ENCODE results near the gene EPB41L4B. TPM values are rescaled to one million over a fixed set of nuclear protein-coding genes. Genes with fewer than 3 reads are reported as not detected.
"Not testable (repeated sequence)": the region's sequence is repeated elsewhere in the genome, so short reads cannot be mapped to it uniquely, and the experiment has no call there.

Gene EPB41L4B
- total and polyA plus RNA-seq, 2 experiments from 2014 or later = 11.0 to 32.2 TPM

DNA sequence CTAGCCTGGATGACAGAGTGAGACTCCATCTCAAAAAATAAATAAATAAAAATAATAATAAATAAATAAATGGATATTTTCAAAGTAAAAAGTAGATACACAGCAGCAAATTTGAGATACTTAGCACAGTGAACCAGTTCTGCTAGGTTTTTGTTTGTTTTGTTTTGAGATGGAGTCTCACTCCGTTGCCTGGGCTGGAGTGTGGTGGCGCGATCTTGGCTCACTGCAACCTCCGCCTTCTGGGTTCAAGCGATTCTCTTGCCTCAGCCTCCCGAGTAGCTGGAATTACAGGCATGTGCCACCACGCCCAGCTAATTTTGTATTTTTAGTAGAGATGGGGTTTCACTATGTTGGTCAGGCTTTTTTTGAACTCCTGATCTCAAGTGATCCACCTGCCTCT, 20.1 kb upstream of the EPB41L4B start:
- not testable (repeated sequence) for DNase-seq (ENCODE audit: low spot score); H4K20me1 ChIP-seq (replicated peaks; ENCODE audit: insufficient read depth); H3K79me2 ChIP-seq (replicated peaks; ENCODE audit: insufficient read depth); H3K4me1 ChIP-seq (ENCODE audit: insufficient read depth); H3K27me3 ChIP-seq (ENCODE audit: insufficient read depth); H3F3A ChIP-seq (replicated peaks; ENCODE audit: low read depth); H3K9me2 ChIP-seq (ENCODE audit: insufficient read depth); H3K4me3 Mint-ChIP-seq; H3K27ac Mint-ChIP-seq; ATAC-seq; H3K36me3 ChIP-seq (ENCODE audit: insufficient read depth); H3K27me3 Mint-ChIP-seq (ENCODE audit: insufficient read depth, low read depth, poor library complexity); H3K36me3 Mint-ChIP-seq (ENCODE audit: low read depth); H2AFZ ChIP-seq; H3K9me3 Mint-ChIP-seq; H3K4me2 ChIP-seq; H3K27ac ChIP-seq (ENCODE audit: low read depth); H3K4me3 ChIP-seq
- H3K4me1 Mint-ChIP-seq = peaks cover 11% of the 10 kb centered on the region; the same call in 2 of the 3 replicates

- peaks cover 3% of the 10 kb centered on the region for H3K27me3 Mint-ChIP-seq (ENCODE audit: insufficient read depth, low read depth, poor library complexity)
- H4K20me1 ChIP-seq (replicated peaks; ENCODE audit: insufficient read depth) = no peaks in the 10 kb centered on the region
- H3K27me3 ChIP-seq (ENCODE audit: insufficient read depth) = no peaks in the 10 kb centered on the region
- 0 out of 2 replicates have a peak overlapping the region, but pooled peaks have one; percentile 38 for H2AFZ ChIP-seq
- no peaks in the 10 kb centered on the region for H3K4me1 ChIP-seq (ENCODE audit: insufficient read depth)
- no peak overlapping the region for H3K4me3 Mint-ChIP-seq
- H3K9me3 Mint-ChIP-seq = no peaks in the 10 kb centered on the region
- H3K36me3 Mint-ChIP-seq (ENCODE audit: low read depth) = no peaks in the 10 kb centered on the region
- no peak overlapping the region for H3K4me2 ChIP-seq
- H3K9me2 ChIP-seq (ENCODE audit: insufficient read depth) = no peaks in the 10 kb centered on the region
- H3K27ac ChIP-seq (ENCODE audit: low read depth) = no peak overlapping the region
- H3K4me1 Mint-ChIP-seq = no peaks in the 10 kb centered on the region
- H3K79me2 ChIP-seq (replicated peaks; ENCODE audit: insufficient read depth) = no peaks in the 10 kb centered on the region
- ATAC-seq = no peak
- no peak overlapping the region for H3K27ac Mint-ChIP-seq
- no peak for DNase-seq (ENCODE audit: low spot score)
- H3K4me3 ChIP-seq = no peak overlapping the region
- no peaks in the 10 kb centered on the region for H3F3A ChIP-seq (replicated peaks; ENCODE audit: low read depth)
- TF ChIP-seq, protein P1, sequence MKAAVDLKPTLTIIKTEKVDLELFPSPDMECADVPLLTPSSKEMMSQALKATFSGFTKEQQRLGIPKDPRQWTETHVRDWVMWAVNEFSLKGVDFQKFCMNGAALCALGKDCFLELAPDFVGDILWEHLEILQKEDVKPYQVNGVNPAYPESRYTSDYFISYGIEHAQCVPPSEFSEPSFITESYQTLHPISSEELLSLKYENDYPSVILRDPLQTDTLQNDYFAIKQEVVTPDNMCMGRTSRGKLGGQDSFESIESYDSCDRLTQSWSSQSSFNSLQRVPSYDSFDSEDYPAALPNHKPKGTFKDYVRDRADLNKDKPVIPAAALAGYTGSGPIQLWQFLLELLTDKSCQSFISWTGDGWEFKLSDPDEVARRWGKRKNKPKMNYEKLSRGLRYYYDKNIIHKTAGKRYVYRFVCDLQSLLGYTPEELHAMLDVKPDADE (IDR thresholded peaks at IDR 0.05) = no peak
- H3K36me3 ChIP-seq (ENCODE audit: insufficient read depth) = no peaks in the 10 kb centered on the region
These were observed 15.6 kb upstream of the EPB41L4B start for GRCh38 chr9:109336409-109336808.

GRCh38 chr9:109335929-109336328, 15.1 kb upstream of the EPB41L4B start:
- 0 out of 2 replicates have a peak overlapping the region, but pooled peaks have one; percentile 38 for H2AFZ ChIP-seq
- Mint-ChIP-seq H3K27ac (no peak overlapping the region), H3K36me3 (ENCODE audit: low read depth) (no peaks in the 10 kb centered on the region)
- TF ChIP-seq, protein P1 (IDR thresholded peaks at IDR 0.05) = no peak
- TF ChIP-seq POLR2AphosphoS5 (IDR thresholded peaks at IDR 0.05; ENCODE audit: low read depth) = no peak
- TF ChIP-seq ZNF114 (CRISPR knock-in tag; IDR thresholded peaks at IDR 0.05) = no peak
- TF ChIP-seq JUNB (IDR thresholded peaks at IDR 0.05; ENCODE audit: unreplicated experiment) = no peak
- TF ChIP-seq, protein P2, sequence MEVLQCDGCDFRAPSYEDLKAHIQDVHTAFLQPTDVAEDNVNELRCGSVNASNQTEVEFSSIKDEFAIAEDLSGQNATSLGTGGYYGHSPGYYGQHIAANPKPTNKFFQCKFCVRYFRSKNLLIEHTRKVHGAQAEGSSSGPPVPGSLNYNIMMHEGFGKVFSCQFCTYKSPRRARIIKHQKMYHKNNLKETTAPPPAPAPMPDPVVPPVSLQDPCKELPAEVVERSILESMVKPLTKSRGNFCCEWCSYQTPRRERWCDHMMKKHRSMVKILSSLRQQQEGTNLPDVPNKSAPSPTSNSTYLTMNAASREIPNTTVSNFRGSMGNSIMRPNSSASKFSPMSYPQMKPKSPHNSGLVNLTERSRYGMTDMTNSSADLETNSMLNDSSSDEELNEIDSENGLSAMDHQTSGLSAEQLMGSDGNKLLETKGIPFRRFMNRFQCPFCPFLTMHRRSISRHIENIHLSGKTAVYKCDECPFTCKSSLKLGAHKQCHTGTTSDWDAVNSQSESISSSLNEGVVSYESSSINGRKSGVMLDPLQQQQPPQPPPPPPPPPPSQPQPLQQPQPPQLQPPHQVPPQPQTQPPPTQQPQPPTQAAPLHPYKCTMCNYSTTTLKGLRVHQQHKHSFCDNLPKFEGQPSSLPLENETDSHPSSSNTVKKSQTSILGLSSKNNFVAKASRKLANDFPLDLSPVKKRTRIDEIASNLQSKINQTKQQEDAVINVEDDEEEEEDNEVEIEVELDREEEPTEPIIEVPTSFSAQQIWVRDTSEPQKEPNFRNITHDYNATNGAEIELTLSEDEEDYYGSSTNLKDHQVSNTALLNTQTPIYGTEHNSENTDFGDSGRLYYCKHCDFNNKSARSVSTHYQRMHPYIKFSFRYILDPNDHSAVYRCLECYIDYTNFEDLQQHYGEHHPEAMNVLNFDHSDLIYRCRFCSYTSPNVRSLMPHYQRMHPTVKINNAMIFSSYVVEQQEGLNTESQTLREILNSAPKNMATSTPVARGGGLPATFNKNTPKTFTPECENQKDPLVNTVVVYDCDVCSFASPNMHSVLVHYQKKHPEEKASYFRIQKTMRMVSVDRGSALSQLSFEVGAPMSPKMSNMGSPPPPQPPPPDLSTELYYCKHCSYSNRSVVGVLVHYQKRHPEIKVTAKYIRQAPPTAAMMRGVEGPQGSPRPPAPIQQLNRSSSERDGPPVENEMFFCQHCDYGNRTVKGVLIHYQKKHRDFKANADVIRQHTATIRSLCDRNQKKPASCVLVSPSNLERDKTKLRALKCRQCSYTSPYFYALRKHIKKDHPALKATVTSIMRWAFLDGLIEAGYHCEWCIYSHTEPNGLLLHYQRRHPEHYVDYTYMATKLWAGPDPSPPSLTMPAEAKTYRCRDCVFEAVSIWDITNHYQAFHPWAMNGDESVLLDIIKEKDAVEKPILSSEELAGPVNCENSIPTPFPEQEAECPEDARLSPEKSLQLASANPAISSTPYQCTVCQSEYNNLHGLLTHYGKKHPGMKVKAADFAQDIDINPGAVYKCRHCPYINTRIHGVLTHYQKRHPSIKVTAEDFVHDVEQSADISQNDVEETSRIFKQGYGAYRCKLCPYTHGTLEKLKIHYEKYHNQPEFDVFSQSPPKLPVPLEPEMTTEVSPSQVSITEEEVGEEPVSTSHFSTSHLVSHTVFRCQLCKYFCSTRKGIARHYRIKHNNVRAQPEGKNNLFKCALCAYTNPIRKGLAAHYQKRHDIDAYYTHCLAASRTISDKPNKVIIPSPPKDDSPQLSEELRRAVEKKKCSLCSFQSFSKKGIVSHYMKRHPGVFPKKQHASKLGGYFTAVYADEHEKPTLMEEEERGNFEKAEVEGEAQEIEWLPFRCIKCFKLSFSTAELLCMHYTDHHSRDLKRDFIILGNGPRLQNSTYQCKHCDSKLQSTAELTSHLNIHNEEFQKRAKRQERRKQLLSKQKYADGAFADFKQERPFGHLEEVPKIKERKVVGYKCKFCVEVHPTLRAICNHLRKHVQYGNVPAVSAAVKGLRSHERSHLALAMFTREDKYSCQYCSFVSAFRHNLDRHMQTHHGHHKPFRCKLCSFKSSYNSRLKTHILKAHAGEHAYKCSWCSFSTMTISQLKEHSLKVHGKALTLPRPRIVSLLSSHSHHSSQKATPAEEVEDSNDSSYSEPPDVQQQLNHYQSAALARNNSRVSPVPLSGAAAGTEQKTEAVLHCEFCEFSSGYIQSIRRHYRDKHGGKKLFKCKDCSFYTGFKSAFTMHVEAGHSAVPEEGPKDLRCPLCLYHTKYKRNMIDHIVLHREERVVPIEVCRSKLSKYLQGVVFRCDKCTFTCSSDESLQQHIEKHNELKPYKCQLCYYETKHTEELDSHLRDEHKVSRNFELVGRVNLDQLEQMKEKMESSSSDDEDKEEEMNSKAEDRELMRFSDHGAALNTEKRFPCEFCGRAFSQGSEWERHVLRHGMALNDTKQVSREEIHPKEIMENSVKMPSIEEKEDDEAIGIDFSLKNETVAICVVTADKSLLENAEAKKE (CRISPR knock-in tag; IDR thresholded peaks at IDR 0.05) = no peak
- no peak for TF ChIP-seq CTCF (conservative IDR thresholded peaks at IDR 0.05; ENCODE audit: low read depth in 2 of 2)
- TF ChIP-seq STAT1 (IDR thresholded peaks at IDR 0.05; ENCODE audit: unreplicated experiment) = no peak

More at GRCh38 chr9:109335929-109336328, 15.1 kb upstream of the EPB41L4B start:
- DNase-seq (ENCODE audit: low spot score) (no peak), ATAC-seq (no peak)
- H3K9me2 ChIP-seq (ENCODE audit: insufficient read depth) = no peaks in the 10 kb centered on the region
- no peaks in the 10 kb centered on the region for H3K36me3 ChIP-seq (ENCODE audit: insufficient read depth)
- H3F3A ChIP-seq (replicated peaks; ENCODE audit: low read depth) = no peaks in the 10 kb centered on the region
- no peaks in the 10 kb centered on the region for H3K9me3 Mint-ChIP-seq
- no peaks in the 10 kb centered on the region for H3K4me1 ChIP-seq (ENCODE audit: insufficient read depth)
- H3K4me3 ChIP-seq = no peak overlapping the region
- H3K27me3 Mint-ChIP-seq (ENCODE audit: insufficient read depth, low read depth, poor library complexity) = no peaks in the 10 kb centered on the region
- no peak overlapping the region for H3K4me3 Mint-ChIP-seq
- H3K27me3 ChIP-seq (ENCODE audit: insufficient read depth) = no peaks in the 10 kb centered on the region
- H4K20me1 ChIP-seq (replicated peaks; ENCODE audit: insufficient read depth) = no peaks in the 10 kb centered on the region
- H3K4me2 ChIP-seq = no peak overlapping the region
- H3K79me2 ChIP-seq (replicated peaks; ENCODE audit: insufficient read depth) = no peaks in the 10 kb centered on the region
- no peaks in the 10 kb centered on the region for H3K4me1 Mint-ChIP-seq
- H3K27ac ChIP-seq (ENCODE audit: low read depth) = no peak overlapping the region
